GM23338 (cell line): Measurements from ENCODE around the gene RAB3GAP2. TPM values are rescaled to one million over a fixed set of nuclear protein-coding genes. Genes with fewer than 3 reads are reported as not detected.

Experiments
- ATAC-seq: fragments of 200-7000 bp; cut with Tn5 transposase; 3 replicates; pipeline ENCODE4 v1.9.1; 2020
- DNase-seq: peaks from one replicate; pipeline ENCODE4 v3.0.0-alpha.2; 2015; ENCODE audit warnings: low spot score
- H2AFZ ChIP-seq: fragments of 200-600 bp; sonication (generic); 2 replicates; pipeline ENCODE4 v1.8.0; 2016; ENCODE audit warnings: antibody characterized with exemption, mild to moderate bottlenecking, moderate library complexity
- H3F3A ChIP-seq: fragments of 200-600 bp; sonication (generic); replicated peaks from 2 replicates; pipeline ENCODE4 v1.8.0; 2017; ENCODE audit warnings: antibody characterized with exemption, mixed run types, low read depth
- H3K27ac ChIP-seq: fragments of 200-600 bp; sonication (generic); 2 replicates; pipeline ENCODE4 v1.6.1; 2016; ENCODE audit warnings: low read depth
- H3K27me3 ChIP-seq: fragments of 200-600 bp; sonication (generic); 2 replicates; pipeline ENCODE4 v1.8.0; 2016; ENCODE audit warnings: mild to moderate bottlenecking, mixed run types, moderate library complexity; ENCODE audit not compliant: insufficient read depth
- H3K36me3 ChIP-seq: fragments of 200-600 bp; sonication (generic); 2 replicates; pipeline ENCODE4 v1.8.0; 2016; ENCODE audit warnings: mild to moderate bottlenecking; ENCODE audit not compliant: insufficient read depth
- H3K4me1 ChIP-seq: fragments of 200-600 bp; sonication (generic); 2 replicates; pipeline ENCODE4 v1.8.0; 2016; ENCODE audit warnings: mild to moderate bottlenecking, moderate library complexity; ENCODE audit not compliant: insufficient read depth
- H3K4me2 ChIP-seq: fragments of 200-600 bp; sonication (generic); 2 replicates; pipeline ENCODE4 v1.7.1; 2017; ENCODE audit warnings: mixed run types
- H3K4me3 ChIP-seq: fragments of 200-600 bp; sonication (generic); 2 replicates; pipeline ENCODE4 v1.6.1; 2016; ENCODE audit warnings: mixed run types
- H3K79me2 ChIP-seq: fragments of 200-600 bp; sonication (generic); replicated peaks from 2 replicates; pipeline ENCODE4 v1.8.0; 2017; ENCODE audit warnings: mild to moderate bottlenecking; ENCODE audit not compliant: insufficient read depth
- H3K9me2 ChIP-seq: fragments of 200-600 bp; sonication (generic); 2 replicates; pipeline ENCODE4 v1.8.0; 2017; ENCODE audit not compliant: insufficient read depth
- H4K20me1 ChIP-seq: fragments of 200-600 bp; sonication (generic); replicated peaks from 2 replicates; pipeline ENCODE4 v1.8.0; 2017; ENCODE audit warnings: mild to moderate bottlenecking; ENCODE audit not compliant: insufficient read depth
- H3K27ac Mint-ChIP-seq: 2 replicates; pipeline ENCODE4 v1.8.0; 2020; ENCODE audit warnings: inconsistent platforms, mild to moderate bottlenecking, moderate library complexity, mixed read lengths
- H3K27me3 Mint-ChIP-seq: 3 replicates; pipeline ENCODE4 v1.8.0; 2022; ENCODE audit warnings: low read depth, mild to moderate bottlenecking, moderate library complexity, mixed read lengths, inconsistent platforms; ENCODE audit not compliant: insufficient read depth, poor library complexity
- H3K36me3 Mint-ChIP-seq: 3 replicates; pipeline ENCODE4 v1.8.0; 2021; ENCODE audit warnings: low read depth, mild to moderate bottlenecking, inconsistent platforms, moderate library complexity, mixed read lengths
- H3K4me1 Mint-ChIP-seq: 3 replicates; pipeline ENCODE4 v1.8.0; 2020; ENCODE audit warnings: mild to moderate bottlenecking, inconsistent platforms, mixed read lengths
- H3K4me3 Mint-ChIP-seq: 3 replicates; pipeline ENCODE4 v1.8.0; 2021; ENCODE audit warnings: moderate library complexity, mild to moderate bottlenecking, inconsistent platforms, mixed read lengths
- H3K9me3 Mint-ChIP-seq: 3 replicates; pipeline ENCODE4 v1.8.0; 2020; ENCODE audit warnings: moderate library complexity, mild to moderate bottlenecking, inconsistent platforms, mixed read lengths
- CREB1 ChIP-seq: fragments of 250-450 bp; sonication (Bioruptor Pico); IDR thresholded peaks from 2 replicates; pipeline ENCODE4 v1.5.0; 2020; ENCODE audit warnings: low read depth, mild to moderate bottlenecking, moderate library complexity
- EZH2 ChIP-seq: fragments of 200-600 bp; sonication (generic); IDR thresholded peaks from one replicate; pipeline ENCODE4 v1.8.0; 2017; ENCODE audit warnings: antibody characterized with exemption, mild to moderate bottlenecking, low read depth; ENCODE audit not compliant: unreplicated experiment
- EZH2phosphoT487 ChIP-seq: fragments of 200-600 bp; sonication (generic); IDR thresholded peaks from one replicate; pipeline ENCODE4 v1.8.1; 2018; ENCODE audit warnings: antibody characterized with exemption; ENCODE audit not compliant: unreplicated experiment
- JUNB ChIP-seq: IDR thresholded peaks from one replicate; pipeline ENCODE4 v1.6.1; 2016; ENCODE audit warnings: antibody characterized with exemption; ENCODE audit not compliant: unreplicated experiment
- NANOG ChIP-seq: IDR thresholded peaks from 2 replicates; pipeline ENCODE4 v1.6.1; 2016; ENCODE audit warnings: antibody characterized with exemption, borderline replicate concordance
- POLR2AphosphoS5 ChIP-seq: IDR thresholded peaks from 2 replicates; pipeline ENCODE4 v1.6.1; 2016; ENCODE audit warnings: antibody characterized with exemption, low read depth
- STAT1 ChIP-seq: IDR thresholded peaks from one replicate; pipeline ENCODE4 v1.6.1; 2016; ENCODE audit warnings: antibody characterized with exemption; ENCODE audit not compliant: unreplicated experiment
- ZNF114 ChIP-seq: fragments of 250-450 bp; sonication (Bioruptor Pico); IDR thresholded peaks from 2 replicates; pipeline ENCODE4 v1.5.0; 2020; ENCODE audit warnings: mild to moderate bottlenecking, moderate library complexity
- ZNF331 ChIP-seq: fragments of 250-450 bp; sonication (Bioruptor Pico); IDR thresholded peaks from 2 replicates; pipeline ENCODE4 v1.5.0; 2020; ENCODE audit warnings: low read depth, mild to moderate bottlenecking, moderate library complexity
- ZNF462 ChIP-seq: fragments of 250-450 bp; sonication (Bioruptor Pico); IDR thresholded peaks from 2 replicates; pipeline ENCODE4 v1.5.0; 2020; ENCODE audit warnings: mild to moderate bottlenecking, moderate library complexity
- polyA plus RNA-seq: library from polyadenylated mRNA; unstranded; fragments of >200 nt; fragmentation: Nextera tagmentation; extraction: Ambion mirVana; gene quantifications from 2 replicates; pipeline ENCODE4 v1.2.1, GENCODE V29; 2016
- total RNA-seq: library from RNA; depleted of rRNA; stranded (reverse); fragments of >200 nt; shearing (Covaris generic); gene quantifications from 2 replicates; pipeline ENCODE4 v1.2.3, GENCODE V29; 2014
- TF ChIP-seq, protein P1 (sequence below): IDR thresholded peaks from one replicate; pipeline ENCODE4 v1.6.1; 2018; ENCODE audit warnings: antibody characterized with exemption; ENCODE audit not compliant: unreplicated experiment
- TF ChIP-seq, protein P2 (sequence below), 2 experiments: fragments of 200-600 bp in 1 of 2; sonication (generic) in 1 of 2; conservative IDR thresholded peaks; 2 replicates each; pipeline versions ENCODE4 v1.5.1 to v1.6.1; 2016 to 2017; ENCODE audit warnings: antibody characterized with exemption in 2 of 2, low read depth in 2 of 2, mild to moderate bottlenecking in 2 of 2, moderate library complexity in 1 of 2
- TF ChIP-seq, protein P3 (sequence below): IDR thresholded peaks from 2 replicates; pipeline ENCODE4 v1.6.1; 2016; ENCODE audit warnings: antibody characterized with exemption

Gene RAB3GAP2
- total and polyA plus RNA-seq, 2 experiments from 2014 or later: 19.4 to 44.6 TPM

GRCh38 chr1:220269036-220269435 is 3.2 kb downstream of the RAB3GAP2 start (continued):
- TF ChIP-seq ZNF462 (no peak), CREB1 (CRISPR knock-in tag) (no peak), EZH2 (no peak), POLR2AphosphoS5 (no peak)
- TF ChIP-seq, protein P1, sequence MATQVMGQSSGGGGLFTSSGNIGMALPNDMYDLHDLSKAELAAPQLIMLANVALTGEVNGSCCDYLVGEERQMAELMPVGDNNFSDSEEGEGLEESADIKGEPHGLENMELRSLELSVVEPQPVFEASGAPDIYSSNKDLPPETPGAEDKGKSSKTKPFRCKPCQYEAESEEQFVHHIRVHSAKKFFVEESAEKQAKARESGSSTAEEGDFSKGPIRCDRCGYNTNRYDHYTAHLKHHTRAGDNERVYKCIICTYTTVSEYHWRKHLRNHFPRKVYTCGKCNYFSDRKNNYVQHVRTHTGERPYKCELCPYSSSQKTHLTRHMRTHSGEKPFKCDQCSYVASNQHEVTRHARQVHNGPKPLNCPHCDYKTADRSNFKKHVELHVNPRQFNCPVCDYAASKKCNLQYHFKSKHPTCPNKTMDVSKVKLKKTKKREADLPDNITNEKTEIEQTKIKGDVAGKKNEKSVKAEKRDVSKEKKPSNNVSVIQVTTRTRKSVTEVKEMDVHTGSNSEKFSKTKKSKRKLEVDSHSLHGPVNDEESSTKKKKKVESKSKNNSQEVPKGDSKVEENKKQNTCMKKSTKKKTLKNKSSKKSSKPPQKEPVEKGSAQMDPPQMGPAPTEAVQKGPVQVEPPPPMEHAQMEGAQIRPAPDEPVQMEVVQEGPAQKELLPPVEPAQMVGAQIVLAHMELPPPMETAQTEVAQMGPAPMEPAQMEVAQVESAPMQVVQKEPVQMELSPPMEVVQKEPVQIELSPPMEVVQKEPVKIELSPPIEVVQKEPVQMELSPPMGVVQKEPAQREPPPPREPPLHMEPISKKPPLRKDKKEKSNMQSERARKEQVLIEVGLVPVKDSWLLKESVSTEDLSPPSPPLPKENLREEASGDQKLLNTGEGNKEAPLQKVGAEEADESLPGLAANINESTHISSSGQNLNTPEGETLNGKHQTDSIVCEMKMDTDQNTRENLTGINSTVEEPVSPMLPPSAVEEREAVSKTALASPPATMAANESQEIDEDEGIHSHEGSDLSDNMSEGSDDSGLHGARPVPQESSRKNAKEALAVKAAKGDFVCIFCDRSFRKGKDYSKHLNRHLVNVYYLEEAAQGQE: no peak

- no peak overlapping the region for H3K4me3 ChIP-seq
- H3K9me2 ChIP-seq: no peaks in the 10 kb centered on the region; the same call in 1 of the 2 replicates
- no peaks in the 10 kb centered on the region for H3F3A ChIP-seq
- H3K4me1 ChIP-seq: peaks cover 26% of the 10 kb centered on the region
- H3K4me2 ChIP-seq: no peak overlapping the region
- Mint-ChIP-seq H3K27ac (peak overlapping the region; percentile 79), H3K27me3 (no peaks in the 10 kb centered on the region), H3K4me3 (no peak overlapping the region), H3K4me1 (peaks cover 11% of the 10 kb centered on the region), H3K36me3 (peaks cover 59% of the 10 kb centered on the region), H3K9me3 (peaks cover 6% of the 10 kb centered on the region)
- H3K79me2 ChIP-seq: peaks cover 95% of the 10 kb centered on the region
- H3K27me3 ChIP-seq: no peaks in the 10 kb centered on the region
- peak overlapping the region; percentile 56; the same call in 1 of the 2 replicates for H3K27ac ChIP-seq
- DNase-seq (no peak), ATAC-seq (no peak)
- H3K36me3 ChIP-seq: peaks cover 12% of the 10 kb centered on the region; the same call in 1 of the 2 replicates
- H2AFZ ChIP-seq: no peak overlapping the region
- H4K20me1 ChIP-seq: peaks cover 27% of the 10 kb centered on the region
- no peak for TF ChIP-seq EZH2
- TF ChIP-seq CREB1 (CRISPR knock-in tag): no peak
- TF ChIP-seq, protein P2, sequence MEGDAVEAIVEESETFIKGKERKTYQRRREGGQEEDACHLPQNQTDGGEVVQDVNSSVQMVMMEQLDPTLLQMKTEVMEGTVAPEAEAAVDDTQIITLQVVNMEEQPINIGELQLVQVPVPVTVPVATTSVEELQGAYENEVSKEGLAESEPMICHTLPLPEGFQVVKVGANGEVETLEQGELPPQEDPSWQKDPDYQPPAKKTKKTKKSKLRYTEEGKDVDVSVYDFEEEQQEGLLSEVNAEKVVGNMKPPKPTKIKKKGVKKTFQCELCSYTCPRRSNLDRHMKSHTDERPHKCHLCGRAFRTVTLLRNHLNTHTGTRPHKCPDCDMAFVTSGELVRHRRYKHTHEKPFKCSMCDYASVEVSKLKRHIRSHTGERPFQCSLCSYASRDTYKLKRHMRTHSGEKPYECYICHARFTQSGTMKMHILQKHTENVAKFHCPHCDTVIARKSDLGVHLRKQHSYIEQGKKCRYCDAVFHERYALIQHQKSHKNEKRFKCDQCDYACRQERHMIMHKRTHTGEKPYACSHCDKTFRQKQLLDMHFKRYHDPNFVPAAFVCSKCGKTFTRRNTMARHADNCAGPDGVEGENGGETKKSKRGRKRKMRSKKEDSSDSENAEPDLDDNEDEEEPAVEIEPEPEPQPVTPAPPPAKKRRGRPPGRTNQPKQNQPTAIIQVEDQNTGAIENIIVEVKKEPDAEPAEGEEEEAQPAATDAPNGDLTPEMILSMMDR (conservative IDR thresholded peaks at IDR 0.05; ENCODE audit: low read depth in 2 of 2): no peak
- TF ChIP-seq ZNF331 (CRISPR knock-in tag): no peak
- TF ChIP-seq, protein P3, sequence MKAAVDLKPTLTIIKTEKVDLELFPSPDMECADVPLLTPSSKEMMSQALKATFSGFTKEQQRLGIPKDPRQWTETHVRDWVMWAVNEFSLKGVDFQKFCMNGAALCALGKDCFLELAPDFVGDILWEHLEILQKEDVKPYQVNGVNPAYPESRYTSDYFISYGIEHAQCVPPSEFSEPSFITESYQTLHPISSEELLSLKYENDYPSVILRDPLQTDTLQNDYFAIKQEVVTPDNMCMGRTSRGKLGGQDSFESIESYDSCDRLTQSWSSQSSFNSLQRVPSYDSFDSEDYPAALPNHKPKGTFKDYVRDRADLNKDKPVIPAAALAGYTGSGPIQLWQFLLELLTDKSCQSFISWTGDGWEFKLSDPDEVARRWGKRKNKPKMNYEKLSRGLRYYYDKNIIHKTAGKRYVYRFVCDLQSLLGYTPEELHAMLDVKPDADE: no peak
- no peak for TF ChIP-seq ZNF114 (CRISPR knock-in tag)
- TF ChIP-seq EZH2phosphoT487: no peak
- no peak for TF ChIP-seq NANOG
- TF ChIP-seq STAT1: no peak
- TF ChIP-seq JUNB: no peak
Observed at GRCh38 chr1:220267630-220268029, 4.6 kb downstream of the RAB3GAP2 start.
